Right renal cortex interstitium (tissue), 3 donors: Measurements from ENCODE around the gene PRIMPOL. TPM values are rescaled to one million over a fixed set of nuclear protein-coding genes. Genes with fewer than 3 reads are reported as not detected.

Source experiments
- polyA plus RNA-seq, 3 donors: library from polyadenylated mRNA; unstranded; fragments of 120-200 nt; gene quantifications; one replicate each; pipeline ENCODE4 v1.2.1, GENCODE V29; 2013; ENCODE audit not compliant: insufficient read length in 3 of 3

The PRIMPOL gene
- polyA plus RNA-seq, 3 donors: 28.0 to 34.5 (median 28.6) TPM

Other genes with a start within 250 kb of the PRIMPOL start
- 10 to 100 TPM; 35.6 to 42.4 (median 37.9) TPM for gene IRF2, start 175.2 kb upstream of the PRIMPOL start, polyA plus RNA-seq
- 10 to 100 TPM; 35.5 to 39.5 (median 36.1) TPM for gene CASP3, start 291 bp upstream of the PRIMPOL start, polyA plus RNA-seq
- gene CENPU, start 84.4 kb downstream of the PRIMPOL start, polyA plus RNA-seq: 10 to 100 TPM; 27.5 to 51.2 (median 43.0) TPM
- 10 to 100 TPM; 58.0 to 74.8 (median 70.8) TPM for gene ACSL1, start 176.2 kb downstream of the PRIMPOL start, polyA plus RNA-seq